Loucy (cell line): ENCODE measurements around the gene APBB3.

Experiments
- H2AFZ ChIP-seq: fragments of 200-600 bp; sonication (generic); 2 replicates; pipeline ENCODE4 v1.6.0; 2016; ENCODE audit warnings: antibody characterized with exemption, mild to moderate bottlenecking, low read length, moderate library complexity
- H3F3A ChIP-seq: fragments of 200-600 bp; 2 replicates; pipeline ENCODE4 v1.6.0; 2016; ENCODE audit warnings: antibody characterized with exemption, low read depth, mild to moderate bottlenecking
- H3K27me3 ChIP-seq: fragments of 200-600 bp; sonication (generic); 2 replicates; pipeline ENCODE4 v1.6.1; 2014; ENCODE audit warnings: low read length, mild to moderate bottlenecking; ENCODE audit not compliant: insufficient read depth, poor library complexity, severe bottlenecking
- H3K36me3 ChIP-seq: fragments of 200-600 bp; sonication (generic); 2 replicates; pipeline ENCODE4 v1.6.1; 2016; ENCODE audit warnings: low read length; ENCODE audit not compliant: insufficient read depth
- H3K4me1 ChIP-seq: fragments of 200-600 bp; sonication (generic); 2 replicates; pipeline ENCODE4 v1.5.1; 2014; ENCODE audit warnings: low read length, mild to moderate bottlenecking; ENCODE audit not compliant: insufficient read depth, poor library complexity, severe bottlenecking
- H3K4me2 ChIP-seq: fragments of 200-600 bp; sonication (generic); 2 replicates; pipeline ENCODE4 v1.6.0; 2014; ENCODE audit warnings: antibody characterized with exemption, low read length, low read depth, mild to moderate bottlenecking; ENCODE audit not compliant: poor library complexity, severe bottlenecking
- H3K4me3 ChIP-seq: fragments of 200-600 bp; sonication (generic); 2 replicates; pipeline ENCODE4 v1.5.1; 2014; ENCODE audit warnings: low read length, mild to moderate bottlenecking, mixed read lengths; ENCODE audit not compliant: poor library complexity, severe bottlenecking
- H3K79me2 ChIP-seq: fragments of 200-600 bp; sonication (generic); 2 replicates; pipeline ENCODE4 v1.6.1; 2014; ENCODE audit warnings: low read length; ENCODE audit not compliant: insufficient read depth
- H3K9ac ChIP-seq: fragments of 200-600 bp; sonication (generic); 2 replicates; pipeline ENCODE4 v1.6.0; 2014; ENCODE audit warnings: mild to moderate bottlenecking, low read depth, low read length, moderate library complexity; ENCODE audit not compliant: poor library complexity, severe bottlenecking
- H3K9me2 ChIP-seq: fragments of 200-600 bp; sonication (generic); replicated peaks from 2 replicates; pipeline ENCODE4 v1.6.1; 2016; ENCODE audit warnings: low read depth, low read length, mixed read lengths
- H3K9me3 ChIP-seq: fragments of 200-600 bp; sonication (generic); 2 replicates; pipeline ENCODE4 v1.6.1; 2014; ENCODE audit warnings: mild to moderate bottlenecking, antibody characterized with exemption, low read length, low read depth; ENCODE audit not compliant: insufficient read depth
- H4K20me1 ChIP-seq: fragments of 200-600 bp; sonication (generic); 2 replicates; pipeline ENCODE4 v1.6.0; 2014; ENCODE audit warnings: antibody characterized with exemption, low read length, mild to moderate bottlenecking; ENCODE audit not compliant: insufficient read depth, poor library complexity, severe bottlenecking
- EZH2phosphoT487 ChIP-seq: fragments of 200-600 bp; IDR thresholded peaks from 2 replicates; pipeline ENCODE4 v1.6.1; 2018; ENCODE audit warnings: antibody characterized with exemption, mild to moderate bottlenecking, moderate library complexity, borderline replicate concordance
- TF ChIP-seq, protein P1 (sequence below): fragments of 200-600 bp; sonication (generic); conservative IDR thresholded peaks from 2 replicates; pipeline ENCODE4 v1.5.1; 2014; ENCODE audit warnings: mild to moderate bottlenecking, antibody characterized with exemption, low read length

Gene APBB3

DNA sequence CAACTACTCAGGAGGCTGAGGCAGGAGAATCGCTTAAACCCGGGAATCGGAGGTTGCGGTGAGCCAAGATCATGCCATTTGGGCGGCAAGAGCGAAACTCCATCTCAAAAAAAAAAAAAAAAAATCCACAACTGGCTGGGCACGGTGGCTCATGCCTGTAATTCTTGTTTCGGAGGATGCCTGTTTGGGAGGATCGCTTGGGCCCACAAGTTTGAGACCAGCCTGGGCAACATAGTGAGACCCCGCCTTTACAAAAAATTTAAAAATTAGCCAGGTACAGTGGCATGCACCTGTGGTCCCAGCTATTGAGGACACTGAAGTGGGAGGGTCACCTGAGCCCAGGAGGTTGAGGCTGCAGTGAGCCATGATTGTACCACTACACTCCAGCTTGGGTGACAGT, 18.8 kb downstream of the APBB3 start:
- H3K36me3 ChIP-seq: peaks cover 48% of the 10 kb centered on the region
- no peaks in the 10 kb centered on the region for H3K4me1 ChIP-seq
- no peak overlapping the region for H3K4me2 ChIP-seq
- H3K79me2 ChIP-seq: no peaks in the 10 kb centered on the region
- H3K9me3 ChIP-seq: no peaks in the 10 kb centered on the region
- H2AFZ ChIP-seq: no peak overlapping the region
- H3K9me2 ChIP-seq: no peaks in the 10 kb centered on the region
- no peaks in the 10 kb centered on the region for H4K20me1 ChIP-seq
- H3K27me3 ChIP-seq: no peaks in the 10 kb centered on the region
- TF ChIP-seq, protein P1, sequence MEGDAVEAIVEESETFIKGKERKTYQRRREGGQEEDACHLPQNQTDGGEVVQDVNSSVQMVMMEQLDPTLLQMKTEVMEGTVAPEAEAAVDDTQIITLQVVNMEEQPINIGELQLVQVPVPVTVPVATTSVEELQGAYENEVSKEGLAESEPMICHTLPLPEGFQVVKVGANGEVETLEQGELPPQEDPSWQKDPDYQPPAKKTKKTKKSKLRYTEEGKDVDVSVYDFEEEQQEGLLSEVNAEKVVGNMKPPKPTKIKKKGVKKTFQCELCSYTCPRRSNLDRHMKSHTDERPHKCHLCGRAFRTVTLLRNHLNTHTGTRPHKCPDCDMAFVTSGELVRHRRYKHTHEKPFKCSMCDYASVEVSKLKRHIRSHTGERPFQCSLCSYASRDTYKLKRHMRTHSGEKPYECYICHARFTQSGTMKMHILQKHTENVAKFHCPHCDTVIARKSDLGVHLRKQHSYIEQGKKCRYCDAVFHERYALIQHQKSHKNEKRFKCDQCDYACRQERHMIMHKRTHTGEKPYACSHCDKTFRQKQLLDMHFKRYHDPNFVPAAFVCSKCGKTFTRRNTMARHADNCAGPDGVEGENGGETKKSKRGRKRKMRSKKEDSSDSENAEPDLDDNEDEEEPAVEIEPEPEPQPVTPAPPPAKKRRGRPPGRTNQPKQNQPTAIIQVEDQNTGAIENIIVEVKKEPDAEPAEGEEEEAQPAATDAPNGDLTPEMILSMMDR: no peak
- no peak for TF ChIP-seq EZH2phosphoT487
- no peak overlapping the region for H3K9ac ChIP-seq
- H3F3A ChIP-seq: no peaks in the 10 kb centered on the region
- no peak overlapping the region for H3K4me3 ChIP-seq

DNA sequence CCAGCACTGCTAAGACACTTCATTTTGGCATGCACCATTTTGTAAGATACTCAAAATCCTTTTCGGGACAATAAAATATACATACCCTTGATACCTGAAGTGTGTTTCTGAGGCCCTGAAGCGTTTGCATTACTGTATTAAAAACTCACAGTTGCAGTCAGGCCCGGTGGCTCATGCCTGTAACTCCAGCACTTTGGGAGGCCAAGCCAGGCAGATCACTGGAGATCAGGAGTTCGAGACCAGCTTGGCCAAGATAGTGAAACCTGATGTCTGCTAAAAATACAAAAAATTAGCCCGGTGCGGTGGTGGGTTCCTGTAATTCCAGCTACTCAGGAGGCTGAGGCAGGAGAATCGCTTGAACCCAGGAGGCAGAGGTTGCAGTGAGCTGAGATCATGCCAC, 19.4 kb downstream of the APBB3 start:
- Histone ChIP-seq H3K9me3 (no peaks in the 10 kb centered on the region), H3K36me3 (peaks cover 48% of the 10 kb centered on the region), H3F3A (no peaks in the 10 kb centered on the region), H3K9me2 (no peaks in the 10 kb centered on the region), H3K9ac (no peak overlapping the region), H3K4me3 (no peak overlapping the region), H3K27me3 (no peaks in the 10 kb centered on the region), H4K20me1 (no peaks in the 10 kb centered on the region), H3K4me1 (no peaks in the 10 kb centered on the region), H3K79me2 (no peaks in the 10 kb centered on the region), H3K4me2 (no peak overlapping the region), H2AFZ (no peak overlapping the region)
- no peak for TF ChIP-seq EZH2phosphoT487
- TF ChIP-seq, protein P1: no peak

DNA sequence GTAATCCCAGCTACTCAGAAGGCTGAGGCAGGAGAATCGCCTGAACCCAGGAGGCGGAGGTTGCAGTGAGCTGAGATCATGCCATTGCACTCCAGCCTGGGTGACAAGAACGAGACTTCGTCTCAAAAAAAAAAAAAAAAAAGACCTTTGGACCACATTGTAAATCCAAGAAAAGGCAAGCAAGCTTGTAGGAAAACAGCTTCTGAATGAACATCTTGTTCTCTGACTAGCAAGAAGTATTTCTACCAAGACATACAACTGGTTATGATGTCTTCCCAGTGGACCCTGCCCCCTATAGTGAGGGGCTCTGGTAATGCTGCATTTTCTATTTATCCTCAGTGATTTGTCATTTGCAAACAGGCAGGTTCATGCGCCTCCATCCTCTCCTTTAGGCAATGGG, 21.4 kb downstream of the APBB3 start:
- H3K9ac ChIP-seq: no peak overlapping the region
- H3K9me3 ChIP-seq: no peaks in the 10 kb centered on the region
- H3K4me1 ChIP-seq: no peaks in the 10 kb centered on the region
- H3F3A ChIP-seq: no peaks in the 10 kb centered on the region
- no peak for TF ChIP-seq EZH2phosphoT487
- TF ChIP-seq, protein P1: no peak
- no peaks in the 10 kb centered on the region for H4K20me1 ChIP-seq
- H3K4me2 ChIP-seq: no peak overlapping the region
- H3K9me2 ChIP-seq: no peaks in the 10 kb centered on the region
- no peaks in the 10 kb centered on the region for H3K79me2 ChIP-seq
- H2AFZ ChIP-seq: no peak overlapping the region
- peaks cover 53% of the 10 kb centered on the region for H3K36me3 ChIP-seq
- H3K4me3 ChIP-seq: no peak overlapping the region
- no peaks in the 10 kb centered on the region for H3K27me3 ChIP-seq
